K562 (cell line): ENCODE results near the gene MRPL55. TPM values are rescaled to one million over a fixed set of nuclear protein-coding genes. Genes with fewer than 3 reads are reported as not detected.

Source experiments
- ATAC-seq: fragments of 200-7000 bp; cut with Tn5 transposase; 3 replicates; pipeline ENCODE4 v1.9.1; 2020; ENCODE audit warnings: moderate library complexity
- BruUV-seq: library from RNA; stranded (reverse); fragments of 400-500 nt; replicated peaks from 2 replicates; lab custom pipeline; 2021; lab: Mats Ljungman, UMichigan
- CTCF ChIA-PET: fragments of 300-600 bp; formaldehyde crosslinking; extraction: SDS; loops from one replicate; lab custom pipeline; 2021; ENCODE audit warnings: low intra/inter-chr PET ratio; lab: Yijun Ruan, JAX
- POLR2A ChIA-PET: fragments of 300-600, 350-650 bp; sonication (Branson Sonifier 250); formaldehyde crosslinking; extraction: SDS; loops from one replicate; lab custom pipeline; 2021; ENCODE audit warnings: antibody characterized with exemption, inconsistent platforms; lab: Yijun Ruan, JAX
- DNase-seq, 4 experiments: peaks; one replicate each; pipeline versions ENCODE4 v3.0.0 to v3.0.0-alpha.2; 2011 to 2018; ENCODE audit warnings: low spot score in 3 of 4, mixed read lengths in 3 of 4; ENCODE audit errors: extremely low read depth in 1 of 4
- FAIRE-seq: peaks from 2 replicates; lab custom pipeline; 2011; peaks lifted over from hg19 to GRCh38; lab: Jason Lieb, UNC
- H2AFZ ChIP-seq: 2 replicates; pipeline ENCODE4 v1.6.0; 2011; ENCODE audit warnings: low read depth, low read length, control low read depth, inconsistent platforms
- H3K27ac ChIP-seq: fragments of 200-600 bp; 3 replicates; pipeline ENCODE4 v1.8.0; 2011; ENCODE audit warnings: low read depth, mild to moderate bottlenecking, control low read depth, inconsistent platforms, low read length, moderate library complexity, mixed read lengths; ENCODE audit errors: extremely low read depth
- H3K27me3 ChIP-seq, 2 experiments: fragments of 300-600 bp in 1 of 2; 2 replicates in 1 of 2; 3 replicates in 1 of 2; pipeline versions ENCODE4 v1.6.0 to v1.8.0; 2011; ENCODE audit warnings: inconsistent platforms in 2 of 2, low read length in 2 of 2, mild to moderate bottlenecking in 1 of 2, mixed read lengths in 1 of 2, moderate library complexity in 1 of 2; ENCODE audit not compliant: control insufficient read depth in 2 of 2, insufficient read depth in 2 of 2
- H3K36me3 ChIP-seq: fragments of 300-600 bp; 3 replicates; pipeline ENCODE4 v1.8.0; 2011; ENCODE audit warnings: mild to moderate bottlenecking, low read length, inconsistent platforms; ENCODE audit not compliant: control insufficient read depth, insufficient read depth
- H3K4me1 ChIP-seq, 2 experiments: fragments of 200-600 bp in 1 of 2; replicated peaks in 1 of 2; 2 replicates in 1 of 2; 3 replicates in 1 of 2; pipeline versions ENCODE4 v1.5.1 to v1.8.0; 2011; ENCODE audit warnings: inconsistent platforms in 2 of 2, low read length in 2 of 2, mild to moderate bottlenecking in 1 of 2, mixed read lengths in 1 of 2, moderate library complexity in 1 of 2; ENCODE audit not compliant: control insufficient read depth in 2 of 2, insufficient read depth in 2 of 2
- H3K4me2 ChIP-seq: 2 replicates; pipeline ENCODE4 v1.6.1; 2011; ENCODE audit warnings: low read length, control low read depth, inconsistent platforms, mixed read lengths; ENCODE audit not compliant: insufficient read depth
- H3K4me3 ChIP-seq: fragments of 200-600 bp; sonication (generic), shearing (Covaris generic); 2 replicates; pipeline ENCODE4 v1.5.1; 2016; ENCODE audit warnings: control low read depth, inconsistent platforms
- H3K79me2 ChIP-seq: fragments of 200-600 bp; 3 replicates; pipeline ENCODE4 v1.8.0; 2011; ENCODE audit warnings: low read length, inconsistent platforms; ENCODE audit not compliant: control insufficient read depth, insufficient read depth
- H3K9ac ChIP-seq, 2 experiments: 2 replicates each; pipeline versions ENCODE4 v1.6.0 to v1.6.1; 2011; ENCODE audit warnings: low read depth in 2 of 2, low read length in 2 of 2, control low read depth in 1 of 2, inconsistent platforms in 1 of 2, mild to moderate bottlenecking in 1 of 2, mixed read lengths in 1 of 2; ENCODE audit not compliant: insufficient read depth in 1 of 2
- H3K9me1 ChIP-seq: one replicate; pipeline ENCODE4 v1.6.0; 2011; ENCODE audit warnings: inconsistent platforms, mild to moderate bottlenecking, low read length, moderate library complexity; ENCODE audit not compliant: control insufficient read depth, insufficient read depth
- H3K9me3 ChIP-seq: replicated peaks from 2 replicates; pipeline ENCODE4 v1.5.1; 2011; ENCODE audit warnings: low read depth, low read length, inconsistent platforms; ENCODE audit not compliant: control insufficient read depth, insufficient read depth
- H4K20me1 ChIP-seq: replicated peaks from 2 replicates; pipeline ENCODE4 v1.6.1; 2011; ENCODE audit warnings: low read length, inconsistent platforms, mixed read lengths; ENCODE audit not compliant: control insufficient read depth, insufficient read depth
- CBX2 ChIP-seq: fragments of 200-600 bp; sonication (generic); IDR thresholded peaks from one replicate; pipeline ENCODE4 v1.6.1; 2012; ENCODE audit warnings: mild to moderate bottlenecking, low read length, inconsistent platforms; ENCODE audit not compliant: insufficient read depth, poor library complexity, severe bottlenecking
- ETV1 ChIP-seq: fragments of 450-650 bp; conservative IDR thresholded peaks from 2 replicates; pipeline ENCODE4 v1.6.1; 2016; ENCODE audit warnings: missing genetic modification characterization, control low read depth, low read depth, missing compliant biosample characterization
- JUNB ChIP-seq: fragments of 450-650 bp; formaldehyde crosslinking; conservative IDR thresholded peaks from 2 replicates; pipeline ENCODE4 v1.4.0; 2020; ENCODE audit warnings: mild to moderate bottlenecking
- MECOM ChIP-seq: fragments of 250-450 bp; sonication (Bioruptor Pico); IDR thresholded peaks from 2 replicates; pipeline ENCODE4 v1.8.0; 2022; ENCODE audit warnings: inconsistent platforms
- MTA3 ChIP-seq: fragments of 450-650 bp; formaldehyde crosslinking; IDR thresholded peaks from 2 replicates; pipeline ENCODE4 v1.6.1; 2017; ENCODE audit warnings: mild to moderate bottlenecking, borderline replicate concordance
- PATZ1 ChIP-seq: fragments of 250-450 bp; sonication (Bioruptor Pico); IDR thresholded peaks from 2 replicates; pipeline ENCODE4 v1.5.0; 2020; ENCODE audit warnings: mild to moderate bottlenecking, borderline replicate concordance
- PCBP1 ChIP-seq: fragments of 200-400 bp; formaldehyde crosslinking; IDR thresholded peaks from 2 replicates; pipeline ENCODE4 v1.6.1; 2018; ENCODE audit warnings: mild to moderate bottlenecking, low read depth, low read length; ENCODE audit not compliant: poor library complexity, severe bottlenecking
- SOX6 ChIP-seq: fragments of 450-650 bp; IDR thresholded peaks from 2 replicates; pipeline ENCODE4 v1.6.1; 2014; ENCODE audit warnings: mild to moderate bottlenecking
- TAF15 ChIP-seq: fragments of 200-400 bp; formaldehyde crosslinking; IDR thresholded peaks from 2 replicates; pipeline ENCODE4 v1.6.1; 2017; ENCODE audit warnings: mild to moderate bottlenecking, low read depth, low read length, moderate library complexity
- THAP12 ChIP-seq: fragments of 250-450 bp; sonication (Bioruptor Pico); IDR thresholded peaks from 2 replicates; pipeline ENCODE4 v1.9.0; 2021; ENCODE audit warnings: mild to moderate bottlenecking, inconsistent platforms
- ZNF134 ChIP-seq: fragments of 250-450 bp; sonication (Bioruptor Pico); conservative IDR thresholded peaks from 2 replicates; pipeline ENCODE4 v1.4.0; 2020
- ZNF395 ChIP-seq: fragments of 200-800 bp; sonication (Bioruptor generic); IDR thresholded peaks from 2 replicates; pipeline ENCODE4 v1.6.1; 2017; ENCODE audit warnings: missing genetic modification characterization, missing compliant biosample characterization
- ZNF589 ChIP-seq: fragments of 200-800 bp; sonication (Bioruptor generic); IDR thresholded peaks from 2 replicates; pipeline ENCODE4 v1.6.1; 2016; ENCODE audit warnings: low read depth, missing genetic modification characterization, missing compliant biosample characterization
- WGBS: fragments of 100-300 bp; shearing (Covaris generic); methylation state at CpG from one replicate; pipeline ENCODE4 v1.1.6; 2016; ENCODE audit warnings: low coverage, mixed read lengths; ENCODE audit not compliant: insufficient coverage; ENCODE audit errors: missing lambda C conversion rate; 5-methylcytosine and 5-hydroxymethylcytosine counted together
- in situ Hi-C: fragments of 300-500 bp; cut with MboI; formaldehyde crosslinking; loops from 4 replicates; pipeline ENCODE4 v1.15.0; 2018; ENCODE audit warnings: inconsistent platforms, mixed read lengths
- intact Hi-C: fragments of 100-400 bp; cut with micrococcal nuclease; formaldehyde crosslinking; loops from 2 replicates; pipeline ENCODE4 v1.14.2; 2022
- polyA plus RNA-seq, 8 experiments: library from polyadenylated mRNA; depleted of rRNA in 4 of 8; stranded (reverse) in 5 of 8; unstranded in 3 of 8; fragments of >200 nt; fragmentation: Nextera tagmentation in 2 of 8; fragmentation: Illumina TruSeq in 1 of 8; extraction: Ambion mirVana in 2 of 8; extraction: Trizol in 1 of 8; gene quantifications; 2 replicates each; pipeline versions ENCODE4 v1.2.1 to v1.2.3, GENCODE V29; 2011 to 2014; ENCODE audit warnings: inconsistent platforms in 1 of 8, missing spikeins in 1 of 8
- total RNA-seq, 7 experiments: library from RNA; depleted of rRNA in 6 of 7; stranded (reverse); fragments of >200 nt in 6 of 7; fragmentation: Illumina TruSeq in 2 of 7; extraction: Trizol in 2 of 7; gene quantifications; 2 replicates each; pipeline versions ENCODE4 v1.2.1 to v1.2.3, GENCODE V29; 2011 to 2021; ENCODE audit warnings: low replicate concordance in 1 of 7

Gene MRPL55
- total and polyA plus RNA-seq, 9 of the 15 experiments (the other 6 are each of a cell fraction or from before 2014, with no cell fraction given): 34.9 to 228 (median 81.0) TPM

- no TSS peak for BruUV-seq
- CTCF ChIA-PET: no interaction called here
Observed at GRCh38 chr1:228064296-228064695, 44.8 kb downstream of the MRPL55 start.

More at GRCh38 chr1:228064296-228064695, 44.8 kb downstream of the MRPL55 start:
- Histone ChIP-seq H3K4me3 (no peak overlapping the region), H3K27me3 (peaks cover 11 to 35% of the 10 kb centered on the region in 2 experiments; a peak in 4 of 5 replicates), H3K4me1 (peaks cover 0 to 36% of the 10 kb centered on the region in 2 experiments; a peak in 3 of 5 replicates), H3K9me3 (no peaks in the 10 kb centered on the region), H3K79me2 (no peaks in the 10 kb centered on the region), H3K9me1 (no peaks in the 10 kb centered on the region), H3K36me3 (no peaks in the 10 kb centered on the region), H2AFZ (no peak overlapping the region), H3K27ac (no peak overlapping the region), H3K4me2 (no peak overlapping the region), H3K9ac (no peak overlapping the region), H4K20me1 (no peaks in the 10 kb centered on the region)
- FAIRE-seq (no peak), DNase-seq (no peak), ATAC-seq (no peak)
- POLR2A ChIA-PET: no interaction called here
- 19% methylated on average over 6 of the region's 8 CpGs for WGBS
- in situ Hi-C loops (no loop called here), intact Hi-C loops (no loop called here)
- TF ChIP-seq ZNF589 (CRISPR knock-in tag): no peak
- TF ChIP-seq TAF15: no peak
- no peak for TF ChIP-seq ZNF395
- no peak for TF ChIP-seq MECOM (CRISPR knock-in tag)
- no peak for TF ChIP-seq MTA3
- no peak for TF ChIP-seq JUNB
- TF ChIP-seq ETV1 (tag): no peak
- no peak for TF ChIP-seq PATZ1 (CRISPR knock-in tag)
- TF ChIP-seq PCBP1: no peak
- no peak for TF ChIP-seq ZNF134
- TF ChIP-seq SOX6: no peak
- TF ChIP-seq THAP12 (CRISPR knock-in tag): no peak
- TF ChIP-seq CBX2: no peak
